Transverse colon (tissue), 4 donors: ENCODE results near the gene SLC25A1.

Experiments
- EP300 ChIP-seq: sonication (generic); formaldehyde crosslinking; IDR thresholded peaks from one replicate; pipeline ENCODE4 v1.6.1; 2017; ENCODE audit warnings: antibody characterized with exemption, low read depth
- POLR2AphosphoS5 ChIP-seq, 3 donors: sonication (generic); formaldehyde crosslinking; IDR thresholded peaks; one replicate each; pipeline ENCODE4 v1.6.1; 2016; ENCODE audit warnings: antibody characterized with exemption in 3 of 3
- TF ChIP-seq, protein P1 (sequence below), 5 experiments: fragments of 200-600 bp in 3 of 5; fragments of 450-650 bp in 2 of 5; sonication (generic) in 3 of 5; IDR thresholded peaks; 1 replicate in 2 of 5; 2 replicates in 3 of 5; pipeline ENCODE4 v1.5.1; 2016 to 2017; ENCODE audit warnings: antibody characterized with exemption in 5 of 5, inconsistent platforms in 3 of 5, mild to moderate bottlenecking in 2 of 5, moderate library complexity in 1 of 5

DNA sequence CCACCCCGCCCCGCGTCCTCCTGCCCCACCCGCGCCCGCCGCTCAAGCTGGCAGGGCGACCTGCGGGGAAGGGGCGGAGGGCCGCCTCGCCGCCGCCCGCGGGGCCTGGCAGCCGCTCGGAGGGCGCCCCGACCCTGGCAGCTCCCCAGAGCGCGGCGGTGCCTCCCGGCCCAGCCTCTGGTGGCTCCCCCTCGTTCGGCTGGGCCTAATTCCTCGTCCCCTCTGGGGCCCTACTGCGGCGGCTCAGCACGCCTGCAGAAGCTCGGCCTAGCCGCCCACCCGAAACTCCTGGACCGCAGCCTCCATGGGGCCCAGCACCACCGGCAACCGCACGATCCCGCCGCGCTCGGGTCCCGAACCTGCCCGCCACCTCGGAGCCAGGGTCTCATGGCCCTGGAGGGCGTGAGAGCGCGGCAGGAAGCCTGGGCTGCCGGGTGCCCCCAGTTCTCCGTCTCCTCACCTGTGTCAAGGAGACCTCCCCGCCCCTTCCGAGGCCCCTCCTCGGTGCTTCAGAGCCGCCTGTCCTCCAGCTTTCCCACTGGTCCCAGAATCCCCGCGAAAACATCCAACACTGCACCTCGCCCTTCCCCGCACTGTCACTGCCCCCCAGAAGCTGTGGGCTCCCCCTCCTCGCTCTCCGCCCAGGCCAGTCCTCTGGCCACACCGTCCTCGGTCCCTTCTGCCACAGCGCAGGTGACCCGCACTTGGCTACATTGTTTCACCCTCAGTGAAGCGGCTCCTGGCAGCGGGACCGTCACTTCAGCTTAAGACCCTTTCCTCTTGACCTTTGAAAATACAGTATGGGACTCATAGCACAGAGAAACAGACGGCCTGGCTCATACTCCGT is 27.8 kb downstream of the SLC25A1 start:
- TF ChIP-seq POLR2AphosphoS5 (IDR thresholded peaks at IDR 0.05) (no peak), EP300 (no peak)
- TF ChIP-seq, protein P1, sequence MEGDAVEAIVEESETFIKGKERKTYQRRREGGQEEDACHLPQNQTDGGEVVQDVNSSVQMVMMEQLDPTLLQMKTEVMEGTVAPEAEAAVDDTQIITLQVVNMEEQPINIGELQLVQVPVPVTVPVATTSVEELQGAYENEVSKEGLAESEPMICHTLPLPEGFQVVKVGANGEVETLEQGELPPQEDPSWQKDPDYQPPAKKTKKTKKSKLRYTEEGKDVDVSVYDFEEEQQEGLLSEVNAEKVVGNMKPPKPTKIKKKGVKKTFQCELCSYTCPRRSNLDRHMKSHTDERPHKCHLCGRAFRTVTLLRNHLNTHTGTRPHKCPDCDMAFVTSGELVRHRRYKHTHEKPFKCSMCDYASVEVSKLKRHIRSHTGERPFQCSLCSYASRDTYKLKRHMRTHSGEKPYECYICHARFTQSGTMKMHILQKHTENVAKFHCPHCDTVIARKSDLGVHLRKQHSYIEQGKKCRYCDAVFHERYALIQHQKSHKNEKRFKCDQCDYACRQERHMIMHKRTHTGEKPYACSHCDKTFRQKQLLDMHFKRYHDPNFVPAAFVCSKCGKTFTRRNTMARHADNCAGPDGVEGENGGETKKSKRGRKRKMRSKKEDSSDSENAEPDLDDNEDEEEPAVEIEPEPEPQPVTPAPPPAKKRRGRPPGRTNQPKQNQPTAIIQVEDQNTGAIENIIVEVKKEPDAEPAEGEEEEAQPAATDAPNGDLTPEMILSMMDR (IDR thresholded peaks at IDR 0.05) = no peak
